Activated naive CD4-positive, alpha-beta T cell treated with anti-CD3 and anti-CD28 coated beads, Interleukin-2, amount 50 U/mL, for 72 hours (primary cell): ENCODE data around the gene ACMSD. TPM values are rescaled to one million over a fixed set of nuclear protein-coding genes. Genes with fewer than 3 reads are reported as not detected.
"Not testable (repeated sequence)": the region's sequence is repeated elsewhere in the genome, so short reads cannot be mapped to it uniquely, and the experiment has no call there.

Source experiments
- ATAC-seq, 2 donors: fragments of 150-1000 bp; cut with Tn5 transposase; 2 replicates each; pipeline ENCODE4 v1.10.0; 2021; ENCODE audit warnings: mild to moderate bottlenecking in 2 of 2, moderate library complexity in 2 of 2
- DNase-seq, 2 donors: peaks; one replicate each; pipeline ENCODE4 v3.0.0; 2021 to 2022; ENCODE audit warnings: low spot score in 2 of 2
- H3K27ac Mint-ChIP-seq, 2 donors: one replicate each; pipeline ENCODE4 v1.8.0; 2022; ENCODE audit warnings: mild to moderate bottlenecking in 2 of 2, mixed read lengths in 2 of 2
- H3K36me3 Mint-ChIP-seq, 2 donors: one replicate each; pipeline ENCODE4 v1.8.0; 2022; ENCODE audit warnings: mixed read lengths in 2 of 2
- H3K9me3 Mint-ChIP-seq, 2 donors: one replicate each; pipeline ENCODE4 v1.8.0; 2022; ENCODE audit warnings: mixed read lengths in 2 of 2
- total RNA-seq, 2 donors: library from RNA; stranded (reverse); gene quantifications; one replicate each; pipeline ENCODE4 v1.2.3, GENCODE V29; 2022

ACMSD gene
- total RNA-seq, 2 donors from 2014 or later, result not detected

DNA sequence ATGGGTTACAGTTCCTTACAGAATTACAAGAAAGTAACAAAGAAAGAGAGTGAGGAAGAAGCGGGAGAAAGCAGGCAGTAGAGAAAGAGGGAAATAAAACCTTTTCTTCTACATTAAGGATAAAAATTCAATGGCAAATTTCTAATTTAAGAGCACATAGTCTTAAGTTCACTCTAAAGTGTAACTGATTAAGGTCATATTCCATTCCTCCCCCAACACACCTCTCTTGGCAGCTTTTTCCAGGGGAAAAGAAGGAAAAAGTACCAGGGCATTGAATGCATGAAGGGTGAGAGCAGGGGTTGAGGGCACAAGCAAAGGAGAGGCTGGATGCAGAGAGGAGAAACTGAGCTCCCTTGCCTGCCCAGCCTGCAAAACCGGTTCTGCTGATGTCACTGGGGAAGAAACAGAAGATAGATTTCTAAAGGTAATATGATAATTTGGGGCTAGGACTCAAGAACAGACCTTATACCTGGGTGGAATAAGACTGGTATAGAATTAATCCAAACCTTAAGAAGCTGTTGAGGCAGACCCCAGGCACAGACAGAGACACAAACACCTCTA is 4.6 kb downstream of the ACMSD start:
- DNase-seq (no peak), ATAC-seq (no peak)
- Mint-ChIP-seq H3K9me3 (peaks cover 0 to 7% of the 10 kb centered on the region in 2 donors), H3K27ac (no peak overlapping the region), H3K36me3 (peaks cover 0 to 4% of the 10 kb centered on the region in 2 donors)

- Mint-ChIP-seq H3K36me3 (peaks cover 0 to 4% of the 10 kb centered on the region in 2 donors), H3K27ac (no peak overlapping the region), H3K9me3 (peaks cover 0 to 7% of the 10 kb centered on the region in 2 donors)
- DNase-seq, result no peak
- no peak for ATAC-seq
Observed at GRCh38 chr2:134843968-134844367, 5.6 kb downstream of the ACMSD start.

DNA sequence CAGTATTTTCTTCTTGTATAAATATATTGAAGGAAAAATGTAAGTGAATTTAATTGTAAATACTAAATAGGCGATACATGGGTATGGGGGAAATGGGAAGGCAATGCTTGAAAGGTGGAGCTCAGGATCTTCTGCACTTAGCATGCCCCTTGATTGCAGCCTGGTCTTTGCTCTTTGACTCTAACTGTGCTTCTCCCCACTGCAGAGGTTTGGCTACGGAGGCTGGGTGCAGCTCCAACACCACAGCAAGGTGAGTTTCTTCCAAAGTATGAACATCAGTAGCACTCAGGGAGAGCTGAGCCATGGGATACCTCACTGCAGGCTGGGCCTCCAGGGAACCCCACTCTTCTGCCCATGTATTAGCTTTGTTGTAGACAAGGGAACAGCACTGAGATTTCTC is 6.6 kb downstream of the ACMSD start:
- ATAC-seq (no peak), DNase-seq (no peak)
- peaks cover 0 to 4% of the 10 kb centered on the region in 2 donors for H3K36me3 Mint-ChIP-seq
- H3K9me3 Mint-ChIP-seq, result peaks cover 0 to 7% of the 10 kb centered on the region in 2 donors
- H3K27ac Mint-ChIP-seq, result no peak overlapping the region

DNA sequence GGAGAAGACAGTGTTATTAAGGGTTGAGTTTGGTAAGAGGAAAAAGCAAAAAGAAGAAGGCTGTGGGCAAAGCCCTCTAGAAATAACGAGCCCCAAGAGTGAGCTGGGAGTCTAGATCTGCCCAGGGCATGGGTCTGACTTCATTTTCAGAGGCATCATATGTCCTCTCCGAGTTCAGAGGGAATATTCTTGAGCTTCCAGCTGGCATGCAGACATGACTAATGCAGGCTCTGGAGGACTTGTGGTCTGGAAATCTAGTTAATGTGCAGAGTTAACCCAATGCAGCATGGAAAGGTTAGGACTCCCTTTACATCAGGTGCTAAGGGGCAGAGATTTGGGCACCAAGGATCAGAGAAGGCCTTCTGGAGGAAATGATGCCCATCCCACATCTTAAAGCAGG is 7.3 kb downstream of the ACMSD start:
- peaks cover 0 to 4% of the 10 kb centered on the region in 2 donors for H3K36me3 Mint-ChIP-seq
- H3K27ac Mint-ChIP-seq, result no peak overlapping the region
- H3K9me3 Mint-ChIP-seq, result peaks cover 0 to 7% of the 10 kb centered on the region in 2 donors
- DNase-seq (no peak), ATAC-seq (no peak)

DNA sequence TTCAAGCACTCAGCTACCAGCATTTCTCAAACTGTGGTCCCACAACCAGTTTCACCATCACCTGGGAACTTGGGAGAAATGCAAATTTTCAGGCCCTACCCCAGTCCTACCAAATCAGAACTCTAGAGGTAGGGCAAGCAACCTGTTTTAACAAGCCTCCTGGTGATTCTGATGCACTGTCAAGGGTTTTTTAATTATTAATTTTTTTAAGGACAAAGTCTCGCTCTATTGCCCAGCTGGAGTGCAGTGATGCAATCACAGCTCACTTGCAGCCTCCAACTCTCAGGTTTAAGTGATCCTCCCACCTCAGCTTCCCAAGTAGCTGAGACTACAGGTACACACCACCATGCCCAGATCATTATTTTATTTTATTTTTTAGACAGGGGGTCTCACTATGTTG is 7.8 kb downstream of the ACMSD start:
- Mint-ChIP-seq H3K36me3 (peaks cover 0 to 4% of the 10 kb centered on the region in 2 donors), H3K27ac (no peak overlapping the region), H3K9me3 (peaks cover 0 to 7% of the 10 kb centered on the region in 2 donors)
- ATAC-seq, result no peak
- no peak for DNase-seq

GRCh38 chr2:134847582-134847981 is 9.2 kb downstream of the ACMSD start:
- not testable (repeated sequence) for DNase-seq, ATAC-seq, H3K27ac Mint-ChIP-seq, H3K9me3 Mint-ChIP-seq
- peaks cover 0 to 10% of the 10 kb centered on the region in 2 donors for H3K36me3 Mint-ChIP-seq

DNA sequence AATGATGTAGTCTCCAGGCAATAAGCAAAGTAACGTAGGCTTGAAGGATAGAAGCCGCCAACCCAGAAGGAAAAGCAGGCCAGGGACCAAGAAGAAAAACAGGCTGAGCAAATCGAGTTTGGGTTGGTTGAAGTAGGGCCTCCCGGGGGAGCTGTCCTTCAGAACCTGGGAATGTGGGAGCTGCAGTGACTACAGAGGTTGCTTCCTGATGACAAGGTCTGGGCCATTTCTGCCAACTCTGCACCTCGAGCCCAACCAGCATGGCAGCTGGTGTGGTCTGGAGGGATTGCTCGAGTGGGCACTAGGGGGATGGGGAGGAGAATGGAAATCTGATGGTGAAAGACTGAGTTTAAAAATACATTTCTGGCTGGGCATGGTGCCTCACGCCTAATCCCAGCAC is 14.1 kb downstream of the ACMSD start:
- DNase-seq, result no peak
- H3K36me3 Mint-ChIP-seq, result peaks cover 0 to 6% of the 10 kb centered on the region in 2 donors

GRCh38 chr2:134855709-134856108 is 17.3 kb downstream of the ACMSD start:
- no peaks in the 10 kb centered on the region for H3K9me3 Mint-ChIP-seq
- no peak for DNase-seq
- no peak overlapping the region for H3K27ac Mint-ChIP-seq
- H3K36me3 Mint-ChIP-seq, result peaks cover 0 to 6% of the 10 kb centered on the region in 2 donors
- no peak for ATAC-seq

More for the DNA sequence above, 14.1 kb downstream of the ACMSD start:
- ATAC-seq, result no peak
- Mint-ChIP-seq H3K27ac (no peak overlapping the region), H3K9me3 (no peaks in the 10 kb centered on the region)

DNA sequence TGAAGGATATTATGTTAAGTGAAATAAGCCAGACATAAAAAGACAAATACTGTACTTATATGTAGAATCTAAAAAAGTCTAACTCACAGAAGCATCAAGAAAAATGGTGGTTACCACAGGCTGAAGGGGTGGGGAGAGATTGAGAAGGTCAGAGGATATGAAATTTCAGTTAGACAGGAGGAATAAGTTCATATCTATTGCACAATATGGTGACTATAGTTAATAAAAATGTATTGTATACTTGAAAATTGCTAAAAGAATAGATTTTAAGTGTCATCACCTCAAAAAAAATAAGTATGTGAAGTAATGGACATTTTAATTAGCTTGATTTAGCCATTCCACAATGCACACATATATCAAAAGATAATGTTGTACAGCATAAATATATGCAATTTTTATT is 19.8 kb downstream of the ACMSD start:
- H3K9me3 Mint-ChIP-seq, result no peaks in the 10 kb centered on the region
- ATAC-seq, result no peak

DNA sequence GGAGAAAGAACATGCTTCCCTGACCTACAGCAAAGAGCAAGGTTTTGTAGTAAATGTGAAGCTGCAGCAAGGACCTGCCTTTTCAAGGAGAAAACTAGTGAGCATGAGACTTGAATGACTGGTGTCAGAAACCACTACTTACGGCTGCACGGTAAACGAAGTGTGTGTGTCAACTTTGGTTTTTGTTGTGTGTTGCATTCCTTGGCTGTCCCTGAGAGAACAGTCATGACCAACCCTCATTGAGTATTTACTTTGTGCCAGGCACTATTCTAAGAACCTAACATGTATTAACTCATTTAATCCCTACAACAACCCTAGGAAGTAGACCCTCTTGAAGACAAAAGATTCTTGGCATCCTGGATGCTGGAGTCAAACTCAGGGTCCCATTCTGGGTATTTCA is 22.8 kb downstream of the ACMSD start:
- Mint-ChIP-seq H3K27ac (no peak overlapping the region), H3K36me3 (no peaks in the 10 kb centered on the region), H3K9me3 (no peaks in the 10 kb centered on the region)
- no peak for DNase-seq
- ATAC-seq, result no peak

More for the DNA sequence above, 19.8 kb downstream of the ACMSD start:
- H3K36me3 Mint-ChIP-seq, result no peaks in the 10 kb centered on the region
- DNase-seq, result no peak
- H3K27ac Mint-ChIP-seq, result no peak overlapping the region

GRCh38 chr2:134862069-134862468 is 23.7 kb downstream of the ACMSD start:
- Mint-ChIP-seq H3K9me3 (no peaks in the 10 kb centered on the region), H3K27ac (no peak overlapping the region), H3K36me3 (no peaks in the 10 kb centered on the region)
- no peak for ATAC-seq
- DNase-seq, result no peak

- ATAC-seq (no peak), DNase-seq (no peak)
- Mint-ChIP-seq H3K27ac (no peak overlapping the region), H3K36me3 (no peaks in the 10 kb centered on the region), H3K9me3 (no peaks in the 10 kb centered on the region)
Observed at GRCh38 chr2:134862674-134863073, 24.3 kb downstream of the ACMSD start.

- Mint-ChIP-seq H3K36me3 (no peaks in the 10 kb centered on the region), H3K9me3 (no peaks in the 10 kb centered on the region), H3K27ac (no peak overlapping the region)
- ATAC-seq (no peak), DNase-seq (no peak)
Observed at GRCh38 chr2:134863446-134863845, 25.0 kb downstream of the ACMSD start.

DNA sequence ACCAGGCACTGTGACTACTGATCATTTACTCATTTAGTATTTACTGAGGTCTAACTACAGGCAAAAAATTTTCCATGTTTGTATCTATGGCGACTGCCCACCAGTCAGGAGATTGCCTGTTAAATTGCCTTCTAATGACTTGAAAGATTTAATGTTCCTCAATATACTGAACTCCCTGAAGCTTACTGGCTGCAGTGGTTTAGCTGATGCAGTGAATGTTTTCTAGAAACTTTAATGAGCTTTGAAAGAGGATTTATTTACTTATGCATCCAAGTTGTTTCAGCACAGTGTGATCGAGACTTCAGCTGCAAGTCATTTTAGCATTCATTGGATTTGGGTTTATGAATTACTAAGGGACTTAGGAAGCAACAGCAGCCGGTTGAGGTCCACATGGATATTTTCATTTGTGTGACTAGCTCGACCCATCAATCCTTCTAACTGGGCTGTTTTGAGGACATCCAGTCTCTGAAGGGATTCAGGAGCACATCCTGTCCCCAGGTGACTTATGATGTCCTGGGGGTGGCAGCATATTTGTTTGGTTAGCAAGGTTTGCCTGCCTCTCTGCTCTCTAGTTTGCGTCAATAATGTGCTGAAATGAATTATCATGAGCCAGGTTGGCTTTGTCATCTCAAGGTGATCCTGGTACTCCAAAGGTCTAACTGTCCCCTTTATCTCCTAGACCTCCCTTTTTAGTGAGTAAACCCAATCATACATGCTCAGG is 26.8 kb downstream of the ACMSD start:
- DNase-seq, result no peak
- Mint-ChIP-seq H3K9me3 (no peaks in the 10 kb centered on the region), H3K36me3 (no peaks in the 10 kb centered on the region), H3K27ac (no peak overlapping the region)
- no peak for ATAC-seq

DNA sequence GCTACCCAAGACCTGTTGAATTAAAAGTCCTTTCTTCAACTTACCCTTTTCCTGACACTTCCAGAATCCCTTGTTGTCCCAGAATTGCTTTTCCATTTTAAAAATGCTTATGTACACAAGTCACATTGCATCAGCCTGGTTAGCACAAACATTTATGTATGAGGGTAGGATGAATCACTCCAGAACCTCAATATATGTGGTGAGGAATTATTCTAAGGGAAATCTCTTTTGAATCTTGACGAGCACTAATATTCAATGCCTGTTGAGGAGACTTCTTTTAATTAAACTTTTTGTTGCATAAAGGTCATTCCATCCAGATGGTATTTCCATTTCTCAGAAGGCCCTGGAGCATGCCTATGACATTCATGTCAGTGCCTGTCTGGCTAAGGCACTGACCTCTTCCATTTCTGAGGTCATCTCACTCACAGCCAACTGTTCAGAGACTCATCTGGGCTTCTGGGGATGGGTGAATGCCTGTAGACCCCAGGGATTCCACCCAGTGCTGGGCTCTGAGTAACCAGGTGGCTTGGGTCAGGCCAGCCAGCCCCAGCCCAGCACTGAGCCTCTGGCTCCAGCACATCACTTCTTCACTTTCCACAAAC is 28.2 kb downstream of the ACMSD start:
- no peak for DNase-seq
- Mint-ChIP-seq H3K9me3 (no peaks in the 10 kb centered on the region), H3K36me3 (no peaks in the 10 kb centered on the region), H3K27ac (no peak overlapping the region)
- ATAC-seq, result no peak

GRCh38 chr2:134869946-134870736 is 31.7 kb downstream of the ACMSD start:
- Mint-ChIP-seq H3K36me3 (peaks cover 0 to 5% of the 10 kb centered on the region in 2 donors), H3K27ac (no peak overlapping the region), H3K9me3 (peaks cover 4 to 5% of the 10 kb centered on the region in 2 donors)
- DNase-seq (no peak), ATAC-seq (no peak)

GRCh38 chr2:134873152-134873551 is 34.7 kb downstream of the ACMSD start:
- Mint-ChIP-seq H3K27ac (no peak overlapping the region), H3K9me3 (peaks cover 4 to 13% of the 10 kb centered on the region in 2 donors), H3K36me3 (peaks cover 0 to 5% of the 10 kb centered on the region in 2 donors)
- DNase-seq (no peak), ATAC-seq (no peak)
